Hepatocyte (in vitro differentiated cells): ENCODE data around the gene NEB.

Source experiments
- CTCF ChIP-seq: fragments of 200-600 bp; sonication (generic); IDR thresholded peaks from 2 replicates; pipeline ENCODE4 v1.5.1; 2016; ENCODE audit warnings: antibody characterized with exemption, mild to moderate bottlenecking; ENCODE audit not compliant: poor library complexity
- EZH2 ChIP-seq: fragments of 200-600 bp; sonication (generic); IDR thresholded peaks from 2 replicates; pipeline ENCODE4 v1.6.1; 2016; ENCODE audit warnings: antibody characterized with exemption, mild to moderate bottlenecking, borderline replicate concordance

- no peak for TF ChIP-seq CTCF
- no peak for TF ChIP-seq EZH2
These were observed 171.9 kb downstream of the NEB start for GRCh38 chr2:151562398-151562797.
